Measurements from ENCODE around the gene OOSP4A.

DNA sequence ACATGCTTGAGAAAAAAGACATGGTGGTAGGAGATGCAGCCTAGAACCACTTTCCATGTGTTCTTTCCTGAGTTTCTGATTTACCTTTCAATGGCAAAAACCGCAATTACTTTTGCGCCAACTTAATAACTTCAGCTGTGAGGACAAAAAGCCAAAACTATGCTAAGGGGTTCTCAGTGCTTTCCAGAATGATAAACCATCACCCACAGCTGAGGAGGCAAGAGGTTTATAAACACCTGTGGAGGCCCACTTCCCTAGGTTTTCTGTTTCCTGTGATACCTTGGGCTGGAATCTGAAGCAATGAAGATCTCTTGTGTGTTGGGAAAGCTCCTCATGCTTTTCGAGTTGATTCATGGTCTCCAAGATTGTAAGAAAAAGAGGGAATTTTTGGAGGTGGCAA is at the start of gene OOSP4A:
- no peak for TF ChIP-seq CTCF (conservative IDR thresholded peaks at IDR 0.05; ENCODE audit: low read depth, low read length)
- no peak for TF ChIP-seq EZH2 (IDR thresholded peaks at IDR 0.05; ENCODE audit: low read length, unreplicated experiment)

All from PC-3 (cell line).